ENCODE measurements around the gene ZNF322. TPM values are rescaled to one million over a fixed set of nuclear protein-coding genes. Genes with fewer than 3 reads are reported as not detected.

ZNF322 gene
- total RNA-seq, 1 donor from 2014 or later: 35.0 TPM

DNA sequence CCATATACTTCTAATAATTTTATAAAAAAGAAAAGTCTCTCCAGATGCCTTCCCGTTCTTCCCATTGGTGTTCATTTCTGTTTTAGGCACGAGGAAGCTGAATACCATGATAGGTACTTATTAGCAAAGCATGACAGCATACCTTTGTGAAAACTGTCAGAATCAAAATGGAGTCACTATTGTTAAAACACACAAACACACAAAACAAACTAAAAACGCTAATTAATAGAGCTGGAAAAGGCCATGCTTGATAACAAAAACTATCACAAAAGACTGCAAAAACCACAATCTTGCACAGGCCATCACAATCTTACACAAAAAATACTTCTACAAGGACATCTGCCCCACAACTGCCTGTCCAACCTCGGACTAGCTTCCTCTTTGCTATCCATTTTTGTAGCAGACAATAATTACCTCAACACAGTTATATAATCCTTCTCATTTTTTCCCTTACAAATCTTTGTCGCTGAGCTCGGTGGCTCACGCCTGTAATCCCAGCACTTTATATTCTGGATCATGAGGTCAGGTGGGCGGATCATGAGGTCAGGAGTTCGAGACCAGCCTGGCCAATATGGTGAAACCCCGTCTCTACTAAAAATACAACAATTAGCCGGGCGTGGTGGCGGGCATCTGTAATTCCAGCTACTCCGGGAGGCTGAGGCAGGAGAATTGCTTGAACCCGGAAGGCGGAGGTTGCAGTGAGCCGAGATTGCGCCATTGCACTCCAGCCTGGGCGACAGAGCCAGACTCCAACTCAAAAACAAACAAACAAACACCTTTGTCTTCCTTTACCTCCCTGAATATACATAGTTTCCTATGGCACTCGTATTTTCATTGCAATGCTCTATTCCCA is 66.0 kb downstream of the ZNF322 start:
- Mint-ChIP-seq H3K4me3 (ENCODE audit: unreplicated experiment) (no peak overlapping the region), H3K4me1 (ENCODE audit: unreplicated experiment) (peaks cover 5% of the 10 kb centered on the region), H3K9me3 (ENCODE audit: unreplicated experiment) (no peaks in the 10 kb centered on the region), H3K27ac (ENCODE audit: unreplicated experiment) (no peak overlapping the region), H3K36me3 (ENCODE audit: low read depth, unreplicated experiment) (peaks cover 4% of the 10 kb centered on the region), H3K27me3 (ENCODE audit: unreplicated experiment) (no peaks in the 10 kb centered on the region)
- TF ChIP-seq, protein P1, sequence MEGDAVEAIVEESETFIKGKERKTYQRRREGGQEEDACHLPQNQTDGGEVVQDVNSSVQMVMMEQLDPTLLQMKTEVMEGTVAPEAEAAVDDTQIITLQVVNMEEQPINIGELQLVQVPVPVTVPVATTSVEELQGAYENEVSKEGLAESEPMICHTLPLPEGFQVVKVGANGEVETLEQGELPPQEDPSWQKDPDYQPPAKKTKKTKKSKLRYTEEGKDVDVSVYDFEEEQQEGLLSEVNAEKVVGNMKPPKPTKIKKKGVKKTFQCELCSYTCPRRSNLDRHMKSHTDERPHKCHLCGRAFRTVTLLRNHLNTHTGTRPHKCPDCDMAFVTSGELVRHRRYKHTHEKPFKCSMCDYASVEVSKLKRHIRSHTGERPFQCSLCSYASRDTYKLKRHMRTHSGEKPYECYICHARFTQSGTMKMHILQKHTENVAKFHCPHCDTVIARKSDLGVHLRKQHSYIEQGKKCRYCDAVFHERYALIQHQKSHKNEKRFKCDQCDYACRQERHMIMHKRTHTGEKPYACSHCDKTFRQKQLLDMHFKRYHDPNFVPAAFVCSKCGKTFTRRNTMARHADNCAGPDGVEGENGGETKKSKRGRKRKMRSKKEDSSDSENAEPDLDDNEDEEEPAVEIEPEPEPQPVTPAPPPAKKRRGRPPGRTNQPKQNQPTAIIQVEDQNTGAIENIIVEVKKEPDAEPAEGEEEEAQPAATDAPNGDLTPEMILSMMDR (IDR thresholded peaks at IDR 0.05; ENCODE audit: unreplicated experiment): no peak
- no peak for DNase-seq (ENCODE audit: low spot score)

DNA sequence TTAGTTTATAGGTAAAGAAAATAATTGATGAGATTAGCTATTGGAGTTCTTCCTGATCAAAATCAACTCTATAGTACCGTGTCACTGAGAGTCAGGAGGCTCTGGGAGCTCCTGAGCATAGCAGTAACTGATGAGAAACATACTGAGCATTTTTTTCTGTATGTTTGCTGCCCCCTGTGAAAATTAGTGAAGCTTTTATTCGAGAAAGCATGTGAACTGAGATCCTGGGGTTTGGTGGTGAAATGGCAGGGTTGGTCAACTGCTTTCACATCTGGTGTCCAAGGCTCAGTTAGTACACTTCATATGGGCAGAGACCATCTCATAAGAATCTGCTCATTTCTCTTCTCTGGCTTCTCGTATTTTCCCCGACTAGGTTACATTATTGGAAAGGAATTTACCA is 66.9 kb downstream of the ZNF322 start:
- Mint-ChIP-seq H3K4me1 (ENCODE audit: unreplicated experiment) (peaks cover 5% of the 10 kb centered on the region), H3K36me3 (ENCODE audit: low read depth, unreplicated experiment) (peaks cover 2% of the 10 kb centered on the region), H3K27me3 (ENCODE audit: unreplicated experiment) (no peaks in the 10 kb centered on the region), H3K9me3 (ENCODE audit: unreplicated experiment) (no peaks in the 10 kb centered on the region), H3K27ac (ENCODE audit: unreplicated experiment) (no peak overlapping the region), H3K4me3 (ENCODE audit: unreplicated experiment) (no peak overlapping the region)
- DNase-seq (ENCODE audit: low spot score): no peak
- TF ChIP-seq, protein P1 (IDR thresholded peaks at IDR 0.05; ENCODE audit: unreplicated experiment): no peak

DNA sequence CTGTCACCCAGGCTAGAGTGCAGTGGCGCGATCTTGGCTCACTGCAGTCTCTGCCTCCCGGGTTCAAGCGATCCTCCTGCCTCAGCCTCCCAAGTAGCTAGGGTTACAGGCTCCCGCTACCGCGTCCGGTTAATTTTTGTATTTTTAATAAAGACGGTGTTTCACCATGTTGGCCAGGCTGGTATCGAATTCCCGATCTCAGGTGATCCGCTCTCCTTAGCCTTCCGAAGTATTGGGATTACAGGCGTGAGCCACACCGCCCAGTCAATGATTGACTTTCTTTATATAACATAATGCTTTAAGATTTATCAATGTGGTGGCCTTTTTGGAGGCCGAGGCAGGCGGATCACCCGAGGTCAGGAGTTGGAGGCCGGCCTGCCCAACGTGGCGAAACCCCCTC is 70.6 kb downstream of the ZNF322 start:
- H3K9me3 Mint-ChIP-seq (ENCODE audit: unreplicated experiment): no peaks in the 10 kb centered on the region
- no peak overlapping the region for H3K27ac Mint-ChIP-seq (ENCODE audit: unreplicated experiment)
- no peak for DNase-seq (ENCODE audit: low spot score)
- peaks cover 2% of the 10 kb centered on the region for H3K4me1 Mint-ChIP-seq (ENCODE audit: unreplicated experiment)
- H3K27me3 Mint-ChIP-seq (ENCODE audit: unreplicated experiment): no peaks in the 10 kb centered on the region
- TF ChIP-seq, protein P1 (IDR thresholded peaks at IDR 0.05; ENCODE audit: unreplicated experiment): no peak
- no peaks in the 10 kb centered on the region for H3K36me3 Mint-ChIP-seq (ENCODE audit: low read depth, unreplicated experiment)
- H3K4me3 Mint-ChIP-seq (ENCODE audit: unreplicated experiment): no peak overlapping the region

Other genes starting within 250 kb of the ZNF322 start
- 3.1 TPM for gene BTN3A3, start 219.2 kb downstream of the ZNF322 start, total RNA-seq (ENCODE audit: unreplicated experiment)
- gene BTN2A1, start 201.8 kb downstream of the ZNF322 start, total RNA-seq (ENCODE audit: unreplicated experiment): 28.7 TPM
- gene BTN1A1, start 159.4 kb downstream of the ZNF322 start, total RNA-seq (ENCODE audit: unreplicated experiment): 1.4 TPM
- gene HMGN4, start 121.4 kb downstream of the ZNF322 start, total RNA-seq (ENCODE audit: unreplicated experiment): 27.2 TPM
- gene ABT1, start 62.8 kb downstream of the ZNF322 start, total RNA-seq (ENCODE audit: unreplicated experiment): 20.4 TPM